Suppressor macrophage treated with lipopolysaccharide for 4 hours (primary cell): ENCODE data around the gene CD226.
"Not testable (repeated sequence)": the region's sequence is repeated elsewhere in the genome, so short reads cannot be mapped to it uniquely, and the experiment has no call there.

Experiments
- DNase-seq: peaks from one replicate; pipeline ENCODE4 v3.0.0-alpha.2; 2020

CD226 gene

GRCh38 chr18:69956057-69956456 is 8.4 kb upstream of the CD226 start:
- no peak for DNase-seq

- DNase-seq: no peak
Measured at GRCh38 chr18:69954719-69955480, 7.2 kb upstream of the CD226 start.

- DNase-seq: no peak
Measured at GRCh38 chr18:69953191-69953590, 5.5 kb upstream of the CD226 start.

- no peak for DNase-seq
Measured at GRCh38 chr18:69951182-69951581, 3.5 kb upstream of the CD226 start.

GRCh38 chr18:69949538-69949936 is 1.9 kb upstream of the CD226 start:
- DNase-seq: no peak

GRCh38 chr18:69948919-69949537 is 1.4 kb upstream of the CD226 start:
- peak; percentile 94 for DNase-seq

- peak; percentile 57 for DNase-seq
Measured at GRCh38 chr18:69948256-69948655, 583 bp upstream of the CD226 start.

GRCh38 chr18:69946608-69947155 is 991 bp downstream of the CD226 start:
- no peak for DNase-seq

GRCh38 chr18:69945220-69946114 is 2.2 kb downstream of the CD226 start:
- no peak for DNase-seq

GRCh38 chr18:69944436-69944835 is 3.2 kb downstream of the CD226 start:
- DNase-seq: no peak

- DNase-seq: no peak
Measured at GRCh38 chr18:69943021-69943420, 4.7 kb downstream of the CD226 start.

GRCh38 chr18:69941183-69941582 is 6.5 kb downstream of the CD226 start:
- DNase-seq: no peak

- DNase-seq: not testable (repeated sequence)
Measured at GRCh38 chr18:69939812-69940211, 7.9 kb downstream of the CD226 start.

- peak; percentile 35 for DNase-seq
Measured at GRCh38 chr18:69936191-69936558, 11.5 kb downstream of the CD226 start.

GRCh38 chr18:69935319-69936190 is 12.1 kb downstream of the CD226 start:
- peak; percentile 51 for DNase-seq

- DNase-seq: no peak
Measured at GRCh38 chr18:69934601-69935265, 12.9 kb downstream of the CD226 start.

GRCh38 chr18:69929041-69929774 is 18.5 kb downstream of the CD226 start:
- DNase-seq: no peak

GRCh38 chr18:69916412-69916811 is 31.3 kb downstream of the CD226 start:
- no peak for DNase-seq

- DNase-seq: no peak
Measured at GRCh38 chr18:69908838-69909237, 38.8 kb downstream of the CD226 start.

- DNase-seq: no peak
Measured at GRCh38 chr18:69906765-69907164, 40.9 kb downstream of the CD226 start.

GRCh38 chr18:69900941-69901340 is 46.7 kb downstream of the CD226 start:
- DNase-seq: no peak
